IgD-negative memory B cell (primary cell): ENCODE measurements around the gene SCO2. TPM values are rescaled to one million over a fixed set of nuclear protein-coding genes. Genes with fewer than 3 reads are reported as not detected.

Experiments
- H3K27ac Mint-ChIP-seq, 3 donors: one replicate each; pipeline ENCODE4 v1.8.0; 2020 to 2022; ENCODE audit warnings: mild to moderate bottlenecking in 3 of 3, mixed read lengths in 3 of 3, moderate library complexity in 1 of 3
- H3K27me3 Mint-ChIP-seq: one replicate; pipeline ENCODE4 v1.8.0; 2021; ENCODE audit warnings: mixed read lengths
- H3K36me3 Mint-ChIP-seq: one replicate; pipeline ENCODE4 v1.8.0; 2020; ENCODE audit warnings: mild to moderate bottlenecking, mixed read lengths
- H3K4me1 Mint-ChIP-seq, 3 donors: one replicate each; pipeline ENCODE4 v1.8.0; 2020 to 2022; ENCODE audit warnings: mixed read lengths in 3 of 3, mild to moderate bottlenecking in 1 of 3
- H3K4me3 Mint-ChIP-seq, 4 donors: one replicate each; pipeline ENCODE4 v1.8.0; 2020 to 2022; ENCODE audit warnings: mild to moderate bottlenecking in 4 of 4, mixed read lengths in 4 of 4, moderate library complexity in 3 of 4
- H3K9me3 Mint-ChIP-seq, 3 donors: one replicate each; pipeline ENCODE4 v1.8.0; 2020 to 2021; ENCODE audit warnings: mixed read lengths in 3 of 3, mild to moderate bottlenecking in 1 of 3
- polyA plus RNA-seq: library from polyadenylated mRNA; unstranded; fragments of 300-500 nt; fragmentation: Illumina TruSeq; gene quantifications from one replicate; pipeline ENCODE4 v1.2.3, GENCODE V29; 2021

The SCO2 gene
- polyA plus RNA-seq, 1 donor from 2014 or later = 11.8 TPM

- peak overlapping the region in 1 of 4 donors; percentile 22 for H3K4me3 Mint-ChIP-seq
Observed at GRCh38 chr22:50489363-50490243, 35.8 kb downstream of the SCO2 start.

GRCh38 chr22:50488886-50489285 lies 36.5 kb downstream of the SCO2 start:
- Mint-ChIP-seq H3K27ac (no peak overlapping the region), H3K4me3 (no peak overlapping the region), H3K36me3 (no peaks in the 10 kb centered on the region), H3K9me3 (no peaks in the 10 kb centered on the region), H3K4me1 (peaks cover 3 to 7% (median 5%) of the 10 kb centered on the region in 3 donors), H3K27me3 (peaks cover 7% of the 10 kb centered on the region)

More at GRCh38 chr22:50489363-50490243, 35.8 kb downstream of the SCO2 start:
- Mint-ChIP-seq H3K27me3 (peaks cover 4% of the 10 kb centered on the region), H3K36me3 (no peaks in the 10 kb centered on the region), H3K4me1 (peaks cover 0 to 7% (median 5%) of the 10 kb centered on the region in 3 donors), H3K9me3 (no peaks in the 10 kb centered on the region), H3K27ac (no peak overlapping the region)

- Mint-ChIP-seq H3K4me3 (no peak overlapping the region), H3K27me3 (peaks cover 7% of the 10 kb centered on the region), H3K36me3 (no peaks in the 10 kb centered on the region), H3K4me1 (peaks cover 3 to 7% (median 5%) of the 10 kb centered on the region in 3 donors), H3K9me3 (no peaks in the 10 kb centered on the region), H3K27ac (no peak overlapping the region)
Observed at GRCh38 chr22:50488006-50488677, 37.3 kb downstream of the SCO2 start.

GRCh38 chr22:50487290-50488005 lies 38.0 kb downstream of the SCO2 start:
- H3K4me1 Mint-ChIP-seq = peaks cover 3 to 7% (median 5%) of the 10 kb centered on the region in 3 donors
- peaks cover 9% of the 10 kb centered on the region for H3K27me3 Mint-ChIP-seq
- no peaks in the 10 kb centered on the region for H3K9me3 Mint-ChIP-seq
- no peaks in the 10 kb centered on the region for H3K36me3 Mint-ChIP-seq
- no peak overlapping the region for H3K27ac Mint-ChIP-seq
- peak overlapping the region in 1 of 4 donors; percentile 25 for H3K4me3 Mint-ChIP-seq

GRCh38 chr22:50486561-50487289 lies 38.7 kb downstream of the SCO2 start, which contains the start of gene MIOX:
Gene MIOX (plus strand): TSS chr22:50486859. CDS start chr22:50486898, 39 bp downstream.
- H3K27me3 Mint-ChIP-seq = peaks cover 9% of the 10 kb centered on the region
- no peaks in the 10 kb centered on the region for H3K9me3 Mint-ChIP-seq
- H3K4me1 Mint-ChIP-seq = peaks cover 3 to 7% (median 5%) of the 10 kb centered on the region in 3 donors
- H3K4me3 Mint-ChIP-seq = peak within 1 kb of the TSS in 3 of 4 donors; percentile 13 to 58 (median 25)
- no peaks in the 10 kb centered on the region for H3K36me3 Mint-ChIP-seq
- H3K27ac Mint-ChIP-seq = peak within 1 kb of the TSS in 1 of 3 donors; percentile 62

- Mint-ChIP-seq H3K4me3 (peak overlapping the region in 1 of 4 donors; percentile 13), H3K36me3 (no peaks in the 10 kb centered on the region)
Observed at GRCh38 chr22:50485221-50486131, 39.9 kb downstream of the SCO2 start.

GRCh38 chr22:50483977-50484853 lies 41.2 kb downstream of the SCO2 start:
- Mint-ChIP-seq H3K36me3 (no peaks in the 10 kb centered on the region), H3K4me3 (peak overlapping the region in 1 of 4 donors; percentile 54), H3K9me3 (no peaks in the 10 kb centered on the region), H3K27me3 (peaks cover 12% of the 10 kb centered on the region), H3K27ac (no peak overlapping the region), H3K4me1 (peaks cover 3 to 5% (median 4%) of the 10 kb centered on the region in 3 donors)

More at GRCh38 chr22:50485221-50486131, 39.9 kb downstream of the SCO2 start:
- peak overlapping the region in 1 of 3 donors; percentile 62 for H3K27ac Mint-ChIP-seq
- no peaks in the 10 kb centered on the region for H3K9me3 Mint-ChIP-seq
- H3K4me1 Mint-ChIP-seq = peaks cover 0 to 3% (median 0%) of the 10 kb centered on the region in 3 donors
- peaks cover 8% of the 10 kb centered on the region for H3K27me3 Mint-ChIP-seq

- Mint-ChIP-seq H3K9me3 (no peaks in the 10 kb centered on the region), H3K4me3 (no peak overlapping the region), H3K36me3 (no peaks in the 10 kb centered on the region), H3K27me3 (peaks cover 12% of the 10 kb centered on the region), H3K27ac (no peak overlapping the region), H3K4me1 (peaks cover 3 to 5% (median 4%) of the 10 kb centered on the region in 3 donors)
Observed at GRCh38 chr22:50483556-50483955, 41.8 kb downstream of the SCO2 start.

DNA sequence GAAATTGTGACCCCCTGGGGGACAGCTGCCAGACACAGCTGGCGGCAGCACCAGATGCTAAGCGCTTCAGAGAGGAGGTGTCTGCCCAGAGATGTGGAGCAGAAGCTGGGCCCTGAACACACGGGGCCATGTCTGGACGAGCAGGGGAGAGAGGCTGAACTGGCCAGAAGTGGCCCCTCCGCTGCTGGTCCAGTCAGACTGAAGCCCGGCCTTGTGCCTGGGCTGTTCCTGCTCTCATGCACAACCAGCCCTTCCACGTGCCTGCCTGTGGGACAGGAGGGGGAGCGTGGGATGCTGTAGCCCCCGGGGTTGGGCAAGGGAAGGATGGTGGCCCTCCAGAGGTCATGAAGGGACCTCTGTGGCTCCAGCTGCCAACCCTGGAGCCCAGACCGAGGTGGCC lies 42.3 kb downstream of the SCO2 start:
- Mint-ChIP-seq H3K4me1 (peaks cover 3 to 5% (median 4%) of the 10 kb centered on the region in 3 donors), H3K9me3 (no peaks in the 10 kb centered on the region), H3K27ac (no peak overlapping the region), H3K36me3 (no peaks in the 10 kb centered on the region), H3K4me3 (peak overlapping the region in 1 of 4 donors; percentile 60), H3K27me3 (peaks cover 12% of the 10 kb centered on the region)

- H3K4me3 Mint-ChIP-seq = peak overlapping the region; percentile 17 to 72 (median 62)
- H3K27ac Mint-ChIP-seq = peak overlapping the region in 1 of 3 donors; percentile 19
- no peaks in the 10 kb centered on the region for H3K9me3 Mint-ChIP-seq
- peaks cover 12% of the 10 kb centered on the region for H3K27me3 Mint-ChIP-seq
- H3K36me3 Mint-ChIP-seq = no peaks in the 10 kb centered on the region
- H3K4me1 Mint-ChIP-seq = peaks cover 3 to 5% (median 4%) of the 10 kb centered on the region in 3 donors
Observed at GRCh38 chr22:50482107-50483074, 43.0 kb downstream of the SCO2 start.

- Mint-ChIP-seq H3K27me3 (peaks cover 12% of the 10 kb centered on the region), H3K9me3 (no peaks in the 10 kb centered on the region), H3K27ac (peak within 1 kb of the TSS in 1 of 3 donors; percentile 88), H3K4me1 (peaks cover 3 to 5% (median 4%) of the 10 kb centered on the region in 3 donors), H3K4me3 (peak within 1 kb of the TSS; percentile 73 to 84 (median 80)), H3K36me3 (no peaks in the 10 kb centered on the region)
Observed at GRCh38 chr22:50481440-50482106, 43.8 kb downstream of the SCO2 start, which contains the start of gene ADM2. Gene ADM2 (plus strand): TSS chr22:50481543. CDS start chr22:50481848, 305 bp downstream.
